ENCODE results near the gene MRNIP. TPM values are rescaled to one million over a fixed set of nuclear protein-coding genes. Genes with fewer than 3 reads are reported as not detected.

Gene MRNIP
- total and polyA plus RNA-seq, 2 of the 8 experiments (the other 6 are each of a cell fraction or from before 2014, with no cell fraction given) = 29.6 TPM

- Histone ChIP-seq H2BK20ac (ENCODE audit: low read length) (no peak overlapping the region), H3K23ac (ENCODE audit: insufficient read length) (no peak overlapping the region), H2BK120ac (replicated peaks; ENCODE audit: low read depth, low read length) (no peak overlapping the region), H2AK5ac (ENCODE audit: low read depth, low read length) (no peak overlapping the region), H3K79me2 (ENCODE audit: control insufficient read depth in 1 of 2, insufficient read depth in 2 of 2, low read length in 2 of 2) (no peaks in the 10 kb centered on the region), H3K56ac (replicated peaks; ENCODE audit: insufficient read length, low read depth, low read length) (no peak overlapping the region), H4K5ac (ENCODE audit: insufficient read length, low read depth, low read length) (no peak overlapping the region), H3K23me2 (ENCODE audit: low read depth, low read length) (no peaks in the 10 kb centered on the region), H2AFZ (ENCODE audit: low read length) (no peak overlapping the region), H4K91ac (replicated peaks; ENCODE audit: insufficient read length, low read length) (peak overlapping the region; percentile 18), H3K79me1 (ENCODE audit: low read depth, low read length) (no peaks in the 10 kb centered on the region; the same call in 1 of the 2 replicates), H2BK5ac (ENCODE audit: low read depth, low read length) (no peak overlapping the region; the same call in 1 of the 2 replicates), H2BK15ac (ENCODE audit: low read length) (no peak overlapping the region), H3K27me3 (replicated peaks in 1 of 4; ENCODE audit: control insufficient read depth in 3 of 4, extremely low read depth in 1 of 4, insufficient read depth in 3 of 4, low read length in 3 of 4) (no peaks in the 10 kb centered on the region), H3K4me1 (replicated peaks in 1 of 4; ENCODE audit: control insufficient read depth in 3 of 4, insufficient read depth in 4 of 4, low read length in 3 of 4) (peaks cover 0 to 3% (median 1%) of the 10 kb centered on the region in 4 experiments; a peak in 4 of 7 replicates), H3K9ac (replicated peaks in 1 of 4; ENCODE audit: extremely low read depth in 1 of 4, low read depth in 3 of 4, low read length in 3 of 4) (no peak overlapping the region), H3K14ac (ENCODE audit: insufficient read length) (no peak overlapping the region), H3K4me3 (ENCODE audit: extremely low read depth in 1 of 4, insufficient read depth in 2 of 4, low read depth in 3 of 4, low read length in 4 of 4) (no peak overlapping the region), H3K4me2 (ENCODE audit: insufficient read depth in 1 of 2, low read depth in 2 of 2, low read length in 2 of 2) (no peak overlapping the region), H2BK12ac (ENCODE audit: low read depth, low read length) (no peak overlapping the region), H3K18ac (ENCODE audit: extremely low read depth, low read length) (no peak overlapping the region), H3K36me3 (ENCODE audit: control insufficient read depth in 2 of 4, insufficient read depth in 4 of 4, low read length in 3 of 4) (peaks cover 23 to 76% (median 56%) of the 10 kb centered on the region in 4 experiments), H3K27ac (ENCODE audit: low read depth, low read length) (no peak overlapping the region), H3K9me3 (ENCODE audit: insufficient read depth in 2 of 2, low read depth in 1 of 2, low read length in 1 of 2) (no peaks in the 10 kb centered on the region), H3K4ac (replicated peaks; ENCODE audit: insufficient read length, low read depth, low read length) (no peak overlapping the region), H4K8ac (ENCODE audit: extremely low read depth, insufficient read depth, low read length) (peak overlapping the region; percentile 5; the same call in 1 of the 2 replicates), H4K20me1 (replicated peaks in 1 of 2; ENCODE audit: control insufficient read depth in 1 of 2, insufficient read depth in 2 of 2, low read length in 2 of 2) (peaks cover 0 to 12% of the 10 kb centered on the region in 2 experiments)
- ChIA-PET POLR2A (ENCODE audit: partially characterized antibody) (interaction anchor here (0.6 to 5.7 kb wide), 8 partner anchors 8 to 208 kb away, joined by 3 to 47 read pairs (median 4); partner anchors contain the start of gene SQSTM1), CTCF (ENCODE audit: partially characterized antibody) (interaction anchor here (0.6 to 2.7 kb wide), 3 partner anchors 28 to 40 kb away, joined by 3 to 11 read pairs (median 4); no protein-coding TSS in a partner anchor)
- DNase-seq (ENCODE audit: low read depth in 1 of 2, low spot score in 2 of 2) (no peak), FAIRE-seq (no peak)
- WGBS, 2 experiments (ENCODE audit: extremely low coverage in 1 of 2, insufficient coverage in 1 of 2, insufficient read length in 1 of 2, insufficient replicate concordance in 2 of 2, low coverage in 1 of 2, low lambda C conversion rate in 2 of 2, missing lambda C conversion rate in 1 of 2) = 92% methylated on average over 7 of the region's 7 CpGs; no CpG with 5 or more reads in 1 of the 2 experiments
- TF ChIP-seq GTF2F1 (IDR thresholded peaks at IDR 0.05; ENCODE audit: borderline replicate concordance, low read depth, low read length) (no peak), CHD1 (IDR thresholded peaks at IDR 0.05; ENCODE audit: low read depth, low read length) (no peak), USF2 (IDR thresholded peaks at IDR 0.05; ENCODE audit: low read length) (no peak), JUN (IDR thresholded peaks at IDR 0.05; ENCODE audit: low read depth, low read length) (no peak), BRCA1 (IDR thresholded peaks at IDR 0.05; ENCODE audit: low read depth, low read length) (no peak), RBBP5 (IDR thresholded peaks at IDR 0.05; ENCODE audit: borderline replicate concordance, low read depth, low read length) (no peak), EGR1 (IDR thresholded peaks at IDR 0.05; ENCODE audit: borderline replicate concordance, low read depth, low read length) (no peak), RAD21 (IDR thresholded peaks at IDR 0.05 in 1 of 2, conservative IDR thresholded peaks at IDR 0.05 in 1 of 2; ENCODE audit: low read depth in 2 of 2, low read length in 2 of 2) (no peak), MAX (IDR thresholded peaks at IDR 0.05) (no peak), FOSL1 (IDR thresholded peaks at IDR 0.05; ENCODE audit: insufficient read depth, low read depth, low read length) (no peak)
Observed at GRCh38 chr5:179829732-179830435, 28.7 kb downstream of the MRNIP start.

Data from H1 (cell line).